NT2/D1 (cell line): ENCODE results near the gene SLC12A5.

ENCODE experiments used
- DNase-seq: peaks from one replicate; pipeline ENCODE4 v3.0.0-alpha.2; 2011; ENCODE audit warnings: low read depth, low spot score
- H3K27me3 ChIP-seq: 2 replicates; pipeline ENCODE4 v1.6.0; 2011; ENCODE audit warnings: mild to moderate bottlenecking; ENCODE audit not compliant: insufficient read length, insufficient read depth
- H3K36me3 ChIP-seq: 2 replicates; pipeline ENCODE4 v1.6.1; 2011; ENCODE audit warnings: mild to moderate bottlenecking, low read length, mixed read lengths; ENCODE audit not compliant: insufficient read depth, insufficient read length
- H3K4me1 ChIP-seq: 2 replicates; pipeline ENCODE4 v1.5.1; 2011; ENCODE audit not compliant: insufficient read depth, insufficient read length
- H3K4me3 ChIP-seq: 2 replicates; pipeline ENCODE4 v1.5.1; 2011; ENCODE audit warnings: low read depth; ENCODE audit not compliant: insufficient read length
- H3K9ac ChIP-seq: 2 replicates; pipeline ENCODE4 v1.6.0; 2011; ENCODE audit warnings: low read depth; ENCODE audit not compliant: insufficient read length
- H3K9me3 ChIP-seq: 2 replicates; pipeline ENCODE4 v1.5.1; 2011; ENCODE audit warnings: mild to moderate bottlenecking, low read length; ENCODE audit not compliant: insufficient read depth
- SUZ12 ChIP-seq: IDR thresholded peaks from 2 replicates; pipeline ENCODE4 v1.6.1; 2011; ENCODE audit not compliant: insufficient read length, insufficient read depth; ENCODE audit errors: extremely low read depth
- YY1 ChIP-seq: IDR thresholded peaks from 2 replicates; pipeline ENCODE4 v1.6.1; 2011; ENCODE audit not compliant: insufficient read length, insufficient read depth
- ZNF274 ChIP-seq: IDR thresholded peaks from 2 replicates; pipeline ENCODE4 v1.6.1; 2011; ENCODE audit warnings: mild to moderate bottlenecking, low read depth, low read length

The SLC12A5 gene

GRCh38 chr20:46056970-46057855 lies 28.2 kb downstream of the SLC12A5 start:
- H3K4me1 ChIP-seq = peaks cover 8% of the 10 kb centered on the region
- DNase-seq = no peak
- peak overlapping the region; percentile 33 for H3K4me3 ChIP-seq

GRCh38 chr20:46057856-46058598 lies 29.0 kb downstream of the SLC12A5 start:
- peak; percentile 55 for TF ChIP-seq SUZ12
- no peak for TF ChIP-seq YY1
- no peak for TF ChIP-seq ZNF274
- Histone ChIP-seq H3K4me3 (peak overlapping the region; percentile 33), H3K36me3 (peaks cover 31% of the 10 kb centered on the region), H3K4me1 (peaks cover 8% of the 10 kb centered on the region), H3K27me3 (peaks cover 57% of the 10 kb centered on the region), H3K9ac (peak overlapping the region; percentile 67), H3K9me3 (no peaks in the 10 kb centered on the region)
- DNase-seq = peak; percentile 74

More at GRCh38 chr20:46056970-46057855, 28.2 kb downstream of the SLC12A5 start:
- peak overlapping the region; percentile 23 for H3K9ac ChIP-seq
- TF ChIP-seq ZNF274 (no peak), YY1 (no peak), SUZ12 (no peak)
- H3K27me3 ChIP-seq = peaks cover 60% of the 10 kb centered on the region
- peaks cover 22% of the 10 kb centered on the region for H3K36me3 ChIP-seq
- no peaks in the 10 kb centered on the region for H3K9me3 ChIP-seq

GRCh38 chr20:46058599-46059281 lies 29.7 kb downstream of the SLC12A5 start:
- TF ChIP-seq ZNF274 = no peak
- TF ChIP-seq YY1 = no peak
- no peak for TF ChIP-seq SUZ12

GRCh38 chr20:46060301-46060881 lies 31.4 kb downstream of the SLC12A5 start:
- Histone ChIP-seq H3K36me3 (peaks cover 54% of the 10 kb centered on the region), H3K4me3 (no peak overlapping the region), H3K27me3 (peaks cover 40% of the 10 kb centered on the region), H3K9ac (no peak overlapping the region), H3K4me1 (peaks cover 8% of the 10 kb centered on the region), H3K9me3 (no peaks in the 10 kb centered on the region)
- TF ChIP-seq ZNF274 (no peak), YY1 (no peak), SUZ12 (no peak)
- no peak for DNase-seq

More at GRCh38 chr20:46058599-46059281, 29.7 kb downstream of the SLC12A5 start:
- Histone ChIP-seq H3K9ac (peak overlapping the region; percentile 67), H3K4me1 (peaks cover 8% of the 10 kb centered on the region), H3K9me3 (no peaks in the 10 kb centered on the region), H3K4me3 (peak overlapping the region; percentile 33), H3K27me3 (peaks cover 50% of the 10 kb centered on the region), H3K36me3 (peaks cover 38% of the 10 kb centered on the region)
- DNase-seq = no peak

GRCh38 chr20:46060975-46061374 lies 32.0 kb downstream of the SLC12A5 start:
- no peaks in the 10 kb centered on the region for H3K9me3 ChIP-seq
- DNase-seq = no peak
- H3K27me3 ChIP-seq = peaks cover 34% of the 10 kb centered on the region
- no peak overlapping the region for H3K4me3 ChIP-seq
- TF ChIP-seq ZNF274 (no peak), YY1 (no peak), SUZ12 (no peak)
- H3K36me3 ChIP-seq = peaks cover 60% of the 10 kb centered on the region
- no peak overlapping the region for H3K9ac ChIP-seq
- peaks cover 8% of the 10 kb centered on the region for H3K4me1 ChIP-seq

- H3K9ac ChIP-seq = no peak overlapping the region
- H3K27me3 ChIP-seq = peaks cover 22% of the 10 kb centered on the region
- H3K4me1 ChIP-seq = peaks cover 8% of the 10 kb centered on the region
- no peaks in the 10 kb centered on the region for H3K9me3 ChIP-seq
- no peak for DNase-seq
- peaks cover 72% of the 10 kb centered on the region for H3K36me3 ChIP-seq
- no peak overlapping the region for H3K4me3 ChIP-seq
- no peak for TF ChIP-seq YY1
- no peak for TF ChIP-seq ZNF274
- no peak for TF ChIP-seq SUZ12
Observed at GRCh38 chr20:46062151-46062550, 33.1 kb downstream of the SLC12A5 start.

GRCh38 chr20:46062621-46063020 lies 33.6 kb downstream of the SLC12A5 start:
- DNase-seq = no peak
- peaks cover 77% of the 10 kb centered on the region for H3K36me3 ChIP-seq
- no peak overlapping the region for H3K4me3 ChIP-seq
- peaks cover 17% of the 10 kb centered on the region for H3K27me3 ChIP-seq
- no peaks in the 10 kb centered on the region for H3K9me3 ChIP-seq
- TF ChIP-seq SUZ12 = no peak
- no peak for TF ChIP-seq ZNF274
- no peak for TF ChIP-seq YY1
- H3K9ac ChIP-seq = no peak overlapping the region
- peaks cover 8% of the 10 kb centered on the region for H3K4me1 ChIP-seq
